Ectodermal cell (in vitro differentiated cells): ENCODE data around the gene CLEC20A.

ENCODE experiments used
- H3K27ac ChIP-seq: 2 replicates; pipeline ENCODE4 v1.7.0; 2013; ENCODE audit warnings: mild to moderate bottlenecking, low read depth, low read length; ENCODE audit not compliant: insufficient read depth, poor library complexity, severe bottlenecking
- H3K27me3 ChIP-seq: 2 replicates; pipeline ENCODE4 v1.7.0; 2013; ENCODE audit warnings: mild to moderate bottlenecking, low read length; ENCODE audit not compliant: insufficient read depth, control insufficient read depth, poor library complexity, severe bottlenecking
- H3K36me3 ChIP-seq: one replicate; pipeline ENCODE4 v1.7.0; 2013; ENCODE audit warnings: low read length; ENCODE audit not compliant: control insufficient read depth, insufficient read depth
- H3K4me1 ChIP-seq: one replicate; pipeline ENCODE4 v1.7.0; 2013; ENCODE audit warnings: low read length; ENCODE audit not compliant: control insufficient read depth, insufficient read depth
- H3K4me3 ChIP-seq: 2 replicates; pipeline ENCODE4 v1.7.0; 2013; ENCODE audit warnings: low read depth, low read length, control low read depth; ENCODE audit not compliant: insufficient read depth
- H3K9me3 ChIP-seq: 2 replicates; pipeline ENCODE4 v1.7.0; 2013; ENCODE audit warnings: mild to moderate bottlenecking, low read length, moderate library complexity; ENCODE audit not compliant: control insufficient read depth
- WGBS, 2 experiments: methylation state at CpG; one replicate each; pipeline ENCODE4 v1.1.7; 2013; ENCODE audit warnings: missing lambda C conversion rate in 2 of 2; 5-methylcytosine and 5-hydroxymethylcytosine counted together

CLEC20A gene

GRCh38 chr1:178483251-178483957, 13.4 kb downstream of the CLEC20A start:
- H3K9me3 ChIP-seq: no peaks in the 10 kb centered on the region
- H3K4me3 ChIP-seq: no peak overlapping the region
- H3K27me3 ChIP-seq: no peaks in the 10 kb centered on the region
- H3K27ac ChIP-seq: no peak overlapping the region
- H3K4me1 ChIP-seq: no peaks in the 10 kb centered on the region
- no peaks in the 10 kb centered on the region for H3K36me3 ChIP-seq
- WGBS, 2 experiments: 94% methylated on average over 5 of the region's 5 CpGs

- Histone ChIP-seq H3K4me3 (no peak overlapping the region), H3K4me1 (no peaks in the 10 kb centered on the region), H3K27ac (no peak overlapping the region), H3K27me3 (no peaks in the 10 kb centered on the region), H3K9me3 (no peaks in the 10 kb centered on the region), H3K36me3 (no peaks in the 10 kb centered on the region)
- WGBS, 2 experiments: 80 to 81% methylated on average over 1 of the region's 1 CpG
These were observed 18.9 kb downstream of the CLEC20A start for GRCh38 chr1:178477841-178478240.

GRCh38 chr1:178477373-178477772, 19.4 kb downstream of the CLEC20A start:
- Histone ChIP-seq H3K36me3 (no peaks in the 10 kb centered on the region), H3K4me1 (no peaks in the 10 kb centered on the region)
- WGBS, 2 experiments: 74 to 79% methylated on average over 3 of the region's 4 CpGs

GRCh38 chr1:178472531-178472930, 24.2 kb downstream of the CLEC20A start:
- H3K27ac ChIP-seq: no peak overlapping the region
- H3K4me3 ChIP-seq: no peak overlapping the region
- no peaks in the 10 kb centered on the region for H3K4me1 ChIP-seq
- H3K27me3 ChIP-seq: no peaks in the 10 kb centered on the region
- peaks cover 4% of the 10 kb centered on the region for H3K36me3 ChIP-seq
- H3K9me3 ChIP-seq: no peaks in the 10 kb centered on the region

More at GRCh38 chr1:178477373-178477772, 19.4 kb downstream of the CLEC20A start:
- H3K27ac ChIP-seq: no peak overlapping the region
- H3K27me3 ChIP-seq: no peaks in the 10 kb centered on the region
- H3K4me3 ChIP-seq: no peak overlapping the region
- no peaks in the 10 kb centered on the region for H3K9me3 ChIP-seq

- WGBS, 2 experiments: 95 to 96% methylated on average over 5 of the region's 5 CpGs
- Histone ChIP-seq H3K4me1 (no peaks in the 10 kb centered on the region), H3K27me3 (no peaks in the 10 kb centered on the region), H3K27ac (no peak overlapping the region), H3K4me3 (no peak overlapping the region), H3K9me3 (no peaks in the 10 kb centered on the region), H3K36me3 (peaks cover 4% of the 10 kb centered on the region)
These were observed 26.3 kb downstream of the CLEC20A start for GRCh38 chr1:178470411-178470960.

GRCh38 chr1:178467837-178468236, 28.9 kb downstream of the CLEC20A start:
- no peaks in the 10 kb centered on the region for H3K27me3 ChIP-seq
- no peak overlapping the region for H3K4me3 ChIP-seq
- H3K27ac ChIP-seq: no peak overlapping the region
- peaks cover 4% of the 10 kb centered on the region for H3K36me3 ChIP-seq
- no peaks in the 10 kb centered on the region for H3K4me1 ChIP-seq
- no peaks in the 10 kb centered on the region for H3K9me3 ChIP-seq

GRCh38 chr1:178465011-178465410, 31.8 kb downstream of the CLEC20A start:
- H3K27ac ChIP-seq: no peak overlapping the region
- H3K4me1 ChIP-seq: no peaks in the 10 kb centered on the region
- peaks cover 4% of the 10 kb centered on the region for H3K36me3 ChIP-seq
- no peaks in the 10 kb centered on the region for H3K27me3 ChIP-seq
- no peak overlapping the region for H3K4me3 ChIP-seq
- H3K9me3 ChIP-seq: no peaks in the 10 kb centered on the region

- Histone ChIP-seq H3K36me3 (peaks cover 4% of the 10 kb centered on the region), H3K27ac (no peak overlapping the region)
These were observed 32.2 kb downstream of the CLEC20A start for GRCh38 chr1:178464566-178464965.

GRCh38 chr1:178464141-178464540, 32.6 kb downstream of the CLEC20A start:
- no peaks in the 10 kb centered on the region for H3K9me3 ChIP-seq
- H3K27me3 ChIP-seq: no peaks in the 10 kb centered on the region
- H3K4me1 ChIP-seq: no peaks in the 10 kb centered on the region
- peaks cover 4% of the 10 kb centered on the region for H3K36me3 ChIP-seq
- no peak overlapping the region for H3K27ac ChIP-seq
- 44 to 54% methylated on average over 1 of the region's 1 CpG for WGBS, 2 experiments
- H3K4me3 ChIP-seq: no peak overlapping the region

More at GRCh38 chr1:178464566-178464965, 32.2 kb downstream of the CLEC20A start:
- Histone ChIP-seq H3K4me3 (no peak overlapping the region), H3K9me3 (no peaks in the 10 kb centered on the region), H3K27me3 (no peaks in the 10 kb centered on the region), H3K4me1 (no peaks in the 10 kb centered on the region)

- H3K9me3 ChIP-seq: no peaks in the 10 kb centered on the region
- no peaks in the 10 kb centered on the region for H3K36me3 ChIP-seq
- H3K27me3 ChIP-seq: no peaks in the 10 kb centered on the region
- no peaks in the 10 kb centered on the region for H3K4me1 ChIP-seq
- no peak overlapping the region for H3K27ac ChIP-seq
- WGBS, 2 experiments: 96 to 97% methylated on average over 4 of the region's 4 CpGs
- H3K4me3 ChIP-seq: no peak overlapping the region
These were observed 35.1 kb downstream of the CLEC20A start for GRCh38 chr1:178461701-178462100.
